ENCODE data around the gene RPIA. TPM values are rescaled to one million over a fixed set of nuclear protein-coding genes. Genes with fewer than 3 reads are reported as not detected.
A peak's percentile ranks its signal among the peaks of the same experiment; 100 is the strongest.

The RPIA gene
- total and polyA plus RNA-seq, 2 of the 13 experiments (the other 11 are each of a cell fraction or from before 2014, with no cell fraction given), result 13.3 to 23.9 TPM

- TF ChIP-seq ZBTB37 (CRISPR knock-in tag; IDR thresholded peaks at IDR 0.05), result no peak
- 0 out of 2 replicates have a peak, but pooled peaks have one; percentile 27 for TF ChIP-seq ZNF644 (CRISPR knock-in tag; IDR thresholded peaks at IDR 0.05; ENCODE audit: low read depth)
- TF ChIP-seq ZBTB49 (CRISPR knock-in tag; IDR thresholded peaks at IDR 0.05; ENCODE audit: borderline replicate concordance), result 0 out of 2 replicates have a peak, but pooled peaks have one; percentile 33
Measured at GRCh38 chr2:88658881-88659537, 32.5 kb upstream of the RPIA start (continued).

- peak; percentile 64 for DNase-seq (ENCODE audit: low spot score)
- peak overlapping the region; percentile 32 to 47 (median 44) for H3K4me3 ChIP-seq (replicated peaks in 1 of 3; ENCODE audit: insufficient read depth in 1 of 3, low read depth in 2 of 3, low read length in 3 of 3)
- peak overlapping the region; percentile 45; the same call in 1 of the 2 replicates for H3K9ac ChIP-seq (ENCODE audit: insufficient read depth, low read depth, low read length)
- no peaks in the 10 kb centered on the region for H3K27me3 ChIP-seq (ENCODE audit: control insufficient read depth in 1 of 2, insufficient read depth in 2 of 2, low read length in 2 of 2)
- peak overlapping the region; percentile 93 for H2AFZ ChIP-seq (ENCODE audit: low read length)
- in situ Hi-C loops (cut with HindIII; ENCODE audit: extremely low pct_ligation_motif_present, low pct_unique_long_range_greater_than_20kb) (no loop called here), intact Hi-C loops (cut with micrococcal nuclease; ENCODE audit: unreplicated experiment) (loop anchor here (1.0 kb wide), 2 partner anchors 8 to 32 kb away; partner anchors contain the start of gene EIF2AK3)
- H3K27ac ChIP-seq (ENCODE audit: extremely low read length, insufficient read depth, low read length), result no peak overlapping the region
- POLR2A ChIA-PET, result interaction anchor here (1.2 to 2.7 kb wide), 6 partner anchors 9 to 32 kb away, joined by 3 to 19 read pairs (median 4); partner anchors contain the start of gene EIF2AK3
- no TSS peak for BruUV-seq (replicated peaks)
- FAIRE-seq, result peak; percentile 46
- no peaks in the 10 kb centered on the region for H3K79me2 ChIP-seq (ENCODE audit: insufficient read depth, low read length)
- H3K4me2 ChIP-seq (ENCODE audit: low read depth, low read length), result peak overlapping the region; percentile 81
- CTCF ChIA-PET (ENCODE audit: low intra/inter-chr PET ratio, low total read pairs), result no interaction called here
- H3K36me3 ChIP-seq (replicated peaks in 1 of 2; ENCODE audit: control insufficient read depth in 1 of 2, insufficient read depth in 2 of 2, low read length in 2 of 2), result no peaks in the 10 kb centered on the region
- H3K9me3 ChIP-seq (ENCODE audit: low read length), result no peaks in the 10 kb centered on the region
- peaks cover 36% of the 10 kb centered on the region for H3K4me1 ChIP-seq (ENCODE audit: insufficient read depth, low read length)
- WGBS (ENCODE audit: low lambda C conversion rate), result 6% methylated on average over 4 of the region's 4 CpGs
- ATAC-seq, result peak; percentile 87
- H4K20me1 ChIP-seq (ENCODE audit: insufficient read depth, low read length), result no peaks in the 10 kb centered on the region
- no peak for TF ChIP-seq ZNF839 (CRISPR knock-in tag; IDR thresholded peaks at IDR 0.05; ENCODE audit: borderline replicate concordance)
- 0 out of 2 replicates have a peak, but pooled peaks have one; percentile 31 for TF ChIP-seq ZNF607 (CRISPR knock-in tag; IDR thresholded peaks at IDR 0.05; ENCODE audit: borderline replicate concordance)
- TF ChIP-seq ZNF260 (CRISPR knock-in tag; IDR thresholded peaks at IDR 0.05; ENCODE audit: borderline replicate concordance, low read depth), result no peak
- TF ChIP-seq PITX1 (CRISPR knock-in tag; IDR thresholded peaks at IDR 0.05), result peak; percentile 7; the same call in 1 of the 2 replicates
- TF ChIP-seq ZNF367 (CRISPR knock-in tag; IDR thresholded peaks at IDR 0.05; ENCODE audit: borderline replicate concordance), result no peak
- no peak for TF ChIP-seq ZNF720 (CRISPR knock-in tag; IDR thresholded peaks at IDR 0.05)
- TF ChIP-seq NFYB (CRISPR knock-in tag; IDR thresholded peaks at IDR 0.05), result 0 out of 2 replicates have a peak, but pooled peaks have one; percentile 19
- no peak for TF ChIP-seq ZBTB8A (CRISPR knock-in tag; IDR thresholded peaks at IDR 0.05; ENCODE audit: borderline replicate concordance, low read depth)
- TF ChIP-seq KLF11 (CRISPR knock-in tag; IDR thresholded peaks at IDR 0.05), result no peak
- TF ChIP-seq ZNF510 (CRISPR knock-in tag; IDR thresholded peaks at IDR 0.05; ENCODE audit: low read depth), result no peak
- no peak for TF ChIP-seq ZNF724P (CRISPR knock-in tag; IDR thresholded peaks at IDR 0.05; ENCODE audit: borderline replicate concordance)
- no peak for TF ChIP-seq KDM5B (CRISPR knock-in tag; IDR thresholded peaks at IDR 0.05; ENCODE audit: borderline replicate concordance)
- TF ChIP-seq POGZ (CRISPR knock-in tag; IDR thresholded peaks at IDR 0.05), result no peak
- 0 out of 2 replicates have a peak, but pooled peaks have one; percentile 15 for TF ChIP-seq IRF2 (CRISPR knock-in tag; IDR thresholded peaks at IDR 0.05)
- no peak; the same call in 1 of the 2 replicates for TF ChIP-seq NFYC (CRISPR knock-in tag; IDR thresholded peaks at IDR 0.05)
- TF ChIP-seq NFIB (CRISPR knock-in tag; IDR thresholded peaks at IDR 0.05; ENCODE audit: borderline replicate concordance), result no peak
- no peak for TF ChIP-seq ZNF878 (CRISPR knock-in tag; IDR thresholded peaks at IDR 0.05)
- no peak for TF ChIP-seq DR1 (CRISPR knock-in tag; IDR thresholded peaks at IDR 0.05)
Measured at GRCh38 chr2:88659538-88659915, 31.9 kb upstream of the RPIA start.

Data from HepG2 (cell line).